GM18507 (cell line): ENCODE measurements around the gene IDE.
"Not testable (repeated sequence)": the region's sequence is repeated elsewhere in the genome, so short reads cannot be mapped to it uniquely, and the experiment has no call there.

Source experiments
- DNase-seq: peaks from one replicate; pipeline ENCODE4 v3.0.0; 2011; ENCODE audit warnings: low read depth; ENCODE audit not compliant: insufficient read length; ENCODE audit errors: extremely low spot score
- FAIRE-seq: peaks from 2 replicates; lab custom pipeline; 2011; peaks lifted over from hg19 to GRCh38; lab: Jason Lieb, UNC

IDE gene

GRCh38 chr10:92573798-92574547, at the start of gene IDE:
Gene IDE, minus strand, starts transcription at chr10:92574093. Its CDS starts 74 bp downstream, at chr10:92574019.
- FAIRE-seq (peak; percentile 88), DNase-seq (peak; percentile 84)

- no peak for FAIRE-seq
- DNase-seq, result no peak
Observed at GRCh38 chr10:92619368-92619767, 45.5 kb upstream of the IDE start.

DNA sequence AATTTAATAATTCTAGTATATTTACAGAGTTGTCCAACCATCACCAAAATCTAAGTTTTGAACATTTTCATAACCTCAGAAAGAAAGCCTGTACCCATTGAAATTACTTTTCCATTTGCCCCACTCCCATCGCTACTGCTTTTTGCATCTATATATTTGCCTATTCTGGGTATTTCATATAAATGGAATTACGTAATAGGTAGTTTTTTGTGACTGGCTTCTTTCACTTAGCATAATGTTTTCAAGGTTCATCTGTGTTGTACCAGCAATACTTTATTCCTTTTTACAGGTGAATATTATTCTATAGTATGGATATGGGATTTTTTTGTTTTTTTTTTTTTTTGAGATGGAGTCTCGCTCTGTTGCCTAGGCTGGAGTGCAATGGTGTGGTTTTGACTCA, 41.6 kb upstream of the IDE start:
- FAIRE-seq, result no peak
- no peak for DNase-seq

GRCh38 chr10:92604841-92605240, 30.9 kb upstream of the IDE start:
- FAIRE-seq, result no peak
- no peak for DNase-seq

- FAIRE-seq, result peak; percentile 51
- DNase-seq, result no peak
Observed at GRCh38 chr10:92598321-92598720, 24.4 kb upstream of the IDE start.

DNA sequence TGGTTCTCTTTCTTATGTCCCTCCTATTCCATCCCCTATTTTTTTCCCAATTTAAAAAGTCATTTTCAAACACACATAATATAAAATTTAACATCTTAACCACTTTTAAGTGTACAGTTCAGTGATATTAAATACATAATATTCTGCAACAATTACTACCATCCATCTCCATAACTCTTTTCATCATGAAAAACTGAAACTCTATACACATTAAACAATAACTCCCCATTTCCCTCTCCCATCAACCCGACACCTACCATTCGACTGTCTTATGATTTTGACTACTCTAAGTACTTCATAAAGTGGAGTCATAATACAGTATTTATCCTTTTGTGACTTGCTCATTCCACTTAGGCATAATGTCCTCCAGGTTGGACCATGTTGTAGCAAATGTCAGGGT, 21.6 kb upstream of the IDE start:
- FAIRE-seq, result no peak
- no peak for DNase-seq

GRCh38 chr10:92593619-92594588, 20.0 kb upstream of the IDE start:
- peak; percentile 56 for FAIRE-seq
- no peak for DNase-seq

DNA sequence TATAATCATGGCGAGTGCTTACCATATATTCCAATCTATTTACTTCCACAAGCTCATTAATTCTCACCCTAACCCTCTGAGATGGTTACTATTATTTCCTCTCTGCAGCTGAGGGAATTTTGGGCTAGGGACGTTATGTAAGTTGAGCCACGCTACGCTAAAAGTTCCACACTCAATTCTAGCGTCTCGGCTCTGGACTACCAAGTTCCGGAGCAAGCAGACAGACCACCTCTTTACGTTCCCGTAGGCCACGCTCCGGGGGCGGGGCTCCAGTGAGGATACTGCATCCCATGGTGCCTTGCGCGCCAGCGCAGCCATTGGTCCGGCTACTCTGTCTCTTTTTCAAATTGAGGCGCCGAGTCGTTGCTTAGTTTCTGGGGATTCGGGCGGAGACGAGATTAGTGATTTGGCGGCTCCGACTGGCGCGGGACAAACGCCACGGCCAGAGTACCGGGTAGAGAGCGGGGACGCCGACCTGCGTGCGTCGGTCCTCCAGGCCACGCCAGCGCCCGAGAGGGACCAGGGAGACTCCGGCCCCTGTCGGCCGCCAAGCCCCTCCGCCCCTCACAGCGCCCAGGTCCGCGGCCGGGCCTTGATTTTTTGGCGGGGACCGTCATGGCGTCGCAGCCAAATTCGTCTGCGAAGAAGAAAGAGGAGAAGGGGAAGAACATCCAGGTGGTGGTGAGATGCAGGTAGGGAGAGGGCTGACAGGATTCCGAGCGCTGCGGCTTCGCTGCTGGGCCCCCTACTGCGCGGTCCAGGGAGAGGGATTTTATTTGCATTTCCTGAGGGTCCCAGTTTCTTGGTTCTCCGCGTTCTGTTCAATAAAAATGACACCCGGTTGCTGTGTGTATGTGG, 19.1 kb upstream of the IDE start, which contains the start of gene KIF11:
Gene KIF11 (plus strand): TSS at position 370 of the 858 bp plus-strand sequence. CDS start 246 bp downstream, at position 616.
- peak; percentile 99 for FAIRE-seq
- peak; percentile 78 for DNase-seq

GRCh38 chr10:92591550-92592022, 17.7 kb upstream of the IDE start:
- DNase-seq (peak; percentile 68), FAIRE-seq (peak; percentile 89)

- FAIRE-seq (no peak), DNase-seq (no peak)
Observed at GRCh38 chr10:92590623-92591549, 17.0 kb upstream of the IDE start.

DNA sequence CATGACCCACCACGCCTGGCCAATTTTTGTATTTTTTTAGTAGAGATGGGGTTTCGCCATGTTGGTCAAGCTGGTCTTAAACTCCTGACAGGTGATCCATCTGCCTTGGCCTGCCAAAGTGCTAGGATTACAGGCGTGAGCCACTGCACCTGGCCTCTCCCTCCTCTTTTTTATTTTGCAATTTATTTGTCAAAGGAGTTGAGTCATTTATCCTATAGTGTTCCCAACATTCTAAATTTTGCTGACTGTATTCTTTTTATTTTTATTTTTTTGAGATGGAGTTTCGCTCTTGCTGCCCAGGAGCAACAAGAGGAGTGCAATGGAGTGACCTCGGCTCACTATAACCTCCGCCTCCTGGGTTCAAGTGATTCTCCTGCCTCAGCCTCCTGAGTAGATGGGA, 8.5 kb upstream of the IDE start:
- DNase-seq, FAIRE-seq: not testable (repeated sequence)

DNA sequence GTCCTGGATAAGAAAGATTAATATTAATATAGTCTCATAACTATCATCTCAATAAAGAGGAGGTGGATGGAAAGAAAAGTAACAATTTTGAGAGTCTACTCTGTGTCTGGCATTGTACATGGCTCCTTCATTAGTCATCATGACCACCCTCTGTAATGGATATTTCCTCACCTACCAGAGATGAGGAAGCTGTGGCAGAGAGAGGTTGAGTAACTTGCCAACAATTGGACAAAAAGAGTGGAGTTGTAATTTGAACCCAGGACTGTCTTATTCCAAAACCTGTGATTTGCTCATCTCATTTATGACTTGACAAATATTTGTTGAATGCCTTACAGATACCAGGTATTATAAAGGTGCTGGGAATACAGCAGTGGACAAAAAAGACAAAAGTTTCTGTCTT, 2.1 kb upstream of the IDE start:
- FAIRE-seq, result no peak
- no peak for DNase-seq

DNA sequence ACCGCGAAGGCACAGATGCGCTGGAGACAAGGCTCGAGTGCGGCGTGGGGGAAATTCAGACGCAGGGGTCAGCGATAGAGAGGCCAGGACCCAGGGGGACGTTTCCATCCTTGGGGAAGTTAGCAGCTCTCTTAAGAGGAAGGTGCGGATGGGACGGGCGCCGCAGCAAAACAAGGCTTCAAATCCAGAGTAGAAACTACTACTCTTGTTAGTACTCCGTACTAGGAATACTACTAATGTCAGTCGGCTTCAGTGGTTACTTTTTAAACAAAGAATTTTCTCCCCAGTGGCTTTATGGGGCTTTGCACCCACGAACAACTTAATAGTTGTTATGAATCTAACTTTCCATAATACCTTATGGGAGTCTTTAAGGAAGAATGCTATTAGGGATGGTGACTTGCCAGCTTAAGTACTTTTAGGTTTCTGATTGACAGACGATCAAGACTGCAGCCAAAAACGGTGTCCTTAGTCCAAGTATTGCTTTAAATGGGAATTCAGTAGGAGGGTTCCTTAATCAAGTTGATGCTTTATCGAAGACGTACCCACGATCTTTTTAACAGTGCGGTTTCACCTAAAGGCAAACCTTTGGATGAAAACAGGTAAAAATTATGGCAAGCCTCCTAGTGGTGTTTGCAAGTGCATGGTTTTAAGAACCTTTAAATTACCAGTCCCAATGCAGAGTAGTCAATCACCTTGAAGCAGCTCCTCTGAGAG, 812 bp upstream of the IDE start:
- FAIRE-seq, result no peak

GRCh38 chr10:92573091-92573797, 649 bp downstream of the IDE start:
- DNase-seq (no peak), FAIRE-seq (peak; percentile 52)

More for the DNA sequence above, 812 bp upstream of the IDE start:
- DNase-seq, result no peak

GRCh38 chr10:92572362-92573090, 1.4 kb downstream of the IDE start:
- FAIRE-seq (no peak), DNase-seq (no peak)

- no peak for DNase-seq
- FAIRE-seq, result no peak
Observed at GRCh38 chr10:92571649-92572048, 2.2 kb downstream of the IDE start.
